Astrocyte (in vitro differentiated cells and primary cell): Measurements from ENCODE around the gene SFTPA2.

ENCODE experiments used
- EZH2 ChIP-seq: IDR thresholded peaks from 2 replicates; pipeline ENCODE4 v1.6.1; 2012; ENCODE audit warnings: mild to moderate bottlenecking, low read length, inconsistent platforms; ENCODE audit not compliant: insufficient read depth
- TF ChIP-seq, protein P1 (sequence below): IDR thresholded peaks from 2 replicates; pipeline ENCODE4 v1.5.1; 2011; ENCODE audit warnings: low read depth, mild to moderate bottlenecking, inconsistent platforms, low read length, moderate library complexity; ENCODE audit not compliant: insufficient read depth

DNA sequence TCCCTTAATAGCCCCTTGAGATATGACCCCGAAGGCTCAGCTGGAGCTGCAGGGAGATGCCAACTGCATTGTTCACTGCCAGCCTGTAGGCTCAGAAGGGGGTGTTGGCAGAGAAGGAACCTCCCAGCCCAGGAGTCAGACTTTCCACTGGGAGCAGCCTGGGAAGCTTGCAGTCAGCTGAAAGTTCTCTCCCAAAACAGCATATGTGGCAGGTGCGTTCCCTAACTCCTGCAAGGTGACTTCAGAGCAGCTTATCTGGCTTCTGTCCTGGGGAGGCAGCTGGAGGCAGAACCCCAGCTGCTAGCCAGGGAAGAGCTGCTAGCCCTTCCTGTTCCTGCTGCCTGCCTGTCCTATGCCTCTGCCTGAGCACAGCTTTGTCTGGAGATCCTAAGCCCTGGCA lies 8.1 kb downstream of the SFTPA2 start:
- TF ChIP-seq, protein P1, sequence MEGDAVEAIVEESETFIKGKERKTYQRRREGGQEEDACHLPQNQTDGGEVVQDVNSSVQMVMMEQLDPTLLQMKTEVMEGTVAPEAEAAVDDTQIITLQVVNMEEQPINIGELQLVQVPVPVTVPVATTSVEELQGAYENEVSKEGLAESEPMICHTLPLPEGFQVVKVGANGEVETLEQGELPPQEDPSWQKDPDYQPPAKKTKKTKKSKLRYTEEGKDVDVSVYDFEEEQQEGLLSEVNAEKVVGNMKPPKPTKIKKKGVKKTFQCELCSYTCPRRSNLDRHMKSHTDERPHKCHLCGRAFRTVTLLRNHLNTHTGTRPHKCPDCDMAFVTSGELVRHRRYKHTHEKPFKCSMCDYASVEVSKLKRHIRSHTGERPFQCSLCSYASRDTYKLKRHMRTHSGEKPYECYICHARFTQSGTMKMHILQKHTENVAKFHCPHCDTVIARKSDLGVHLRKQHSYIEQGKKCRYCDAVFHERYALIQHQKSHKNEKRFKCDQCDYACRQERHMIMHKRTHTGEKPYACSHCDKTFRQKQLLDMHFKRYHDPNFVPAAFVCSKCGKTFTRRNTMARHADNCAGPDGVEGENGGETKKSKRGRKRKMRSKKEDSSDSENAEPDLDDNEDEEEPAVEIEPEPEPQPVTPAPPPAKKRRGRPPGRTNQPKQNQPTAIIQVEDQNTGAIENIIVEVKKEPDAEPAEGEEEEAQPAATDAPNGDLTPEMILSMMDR: no peak
- TF ChIP-seq EZH2: no peak
